ENCODE measurements around the gene MCM6. TPM values are rescaled to one million over a fixed set of nuclear protein-coding genes. Genes with fewer than 3 reads are reported as not detected.
"Not testable (repeated sequence)": the region's sequence is repeated elsewhere in the genome, so short reads cannot be mapped to it uniquely, and the experiment has no call there.

Gene MCM6
- total RNA-seq, 3 donors from 2014 or later: 157 to 197 (median 185) TPM

GRCh38 chr2:135797497-135798274, 78.6 kb downstream of the MCM6 start:
- Mint-ChIP-seq H3K27me3 (ENCODE audit: low read depth) (no peaks in the 10 kb centered on the region), H3K9me3 (peaks cover 10% of the 10 kb centered on the region), H3K4me3 (no peak overlapping the region), H3K4me1 (ENCODE audit: low read depth) (peaks cover 2% of the 10 kb centered on the region), H3K36me3 (ENCODE audit: insufficient read depth) (peaks cover 4% of the 10 kb centered on the region)
- DNase-seq: peak; percentile 76
- peak; percentile 85 to 87 for ATAC-seq

- peaks cover 6% of the 10 kb centered on the region for H3K9me3 Mint-ChIP-seq
- H3K27me3 Mint-ChIP-seq (ENCODE audit: low read depth): no peaks in the 10 kb centered on the region
- no peak for ATAC-seq
- no peak for DNase-seq
- H3K4me3 Mint-ChIP-seq: no peak overlapping the region
- H3K4me1 Mint-ChIP-seq (ENCODE audit: low read depth): peaks cover 4% of the 10 kb centered on the region
- peaks cover 4% of the 10 kb centered on the region for H3K36me3 Mint-ChIP-seq (ENCODE audit: insufficient read depth)
Measured at GRCh38 chr2:135796606-135797005, 79.6 kb downstream of the MCM6 start.

GRCh38 chr2:135795641-135796040, 80.6 kb downstream of the MCM6 start:
- H3K27me3 Mint-ChIP-seq (ENCODE audit: low read depth); H3K4me1 Mint-ChIP-seq (ENCODE audit: low read depth); DNase-seq: not testable (repeated sequence)

DNA sequence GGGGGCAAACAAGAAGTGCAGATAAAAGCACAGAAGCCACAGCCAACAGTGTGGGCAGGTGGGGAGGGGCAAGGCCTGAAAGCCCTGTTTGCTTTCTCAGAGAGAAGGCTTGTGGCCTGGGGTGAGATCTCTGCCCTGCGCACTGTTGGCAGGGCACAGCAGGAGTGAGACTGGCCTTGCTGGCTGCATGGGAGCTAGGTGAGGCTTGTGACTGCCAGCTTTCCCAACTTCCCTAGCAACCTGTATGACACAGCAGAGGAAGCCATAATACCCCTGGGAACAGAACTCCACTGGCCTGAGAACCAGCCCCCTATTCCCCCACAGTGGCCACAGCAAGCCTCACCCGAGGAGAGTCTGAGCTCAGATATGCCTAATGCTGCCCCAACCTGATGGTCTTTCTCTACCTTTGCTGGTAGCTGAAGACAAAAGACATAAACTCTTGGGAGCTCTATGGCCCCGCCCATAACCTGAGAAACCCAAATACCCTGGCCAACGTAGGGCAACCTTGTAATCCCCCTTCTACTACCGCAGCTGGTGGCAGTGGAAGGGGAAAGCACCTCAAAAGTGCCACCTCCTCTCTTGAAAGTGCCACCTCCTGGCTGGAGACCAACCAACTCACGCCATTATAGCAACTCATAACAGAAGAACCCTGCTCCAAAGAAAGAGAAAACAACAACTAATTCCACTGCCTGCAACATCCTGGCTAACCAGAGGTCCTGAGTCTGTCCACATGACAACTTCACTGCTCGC, 83.7 kb downstream of the MCM6 start:
- no peaks in the 10 kb centered on the region for H3K27me3 Mint-ChIP-seq (ENCODE audit: low read depth)

More at GRCh38 chr2:135795641-135796040, 80.6 kb downstream of the MCM6 start:
- H3K4me3 Mint-ChIP-seq; H3K9me3 Mint-ChIP-seq; ATAC-seq; H3K36me3 Mint-ChIP-seq (ENCODE audit: insufficient read depth): not testable (repeated sequence)

DNA sequence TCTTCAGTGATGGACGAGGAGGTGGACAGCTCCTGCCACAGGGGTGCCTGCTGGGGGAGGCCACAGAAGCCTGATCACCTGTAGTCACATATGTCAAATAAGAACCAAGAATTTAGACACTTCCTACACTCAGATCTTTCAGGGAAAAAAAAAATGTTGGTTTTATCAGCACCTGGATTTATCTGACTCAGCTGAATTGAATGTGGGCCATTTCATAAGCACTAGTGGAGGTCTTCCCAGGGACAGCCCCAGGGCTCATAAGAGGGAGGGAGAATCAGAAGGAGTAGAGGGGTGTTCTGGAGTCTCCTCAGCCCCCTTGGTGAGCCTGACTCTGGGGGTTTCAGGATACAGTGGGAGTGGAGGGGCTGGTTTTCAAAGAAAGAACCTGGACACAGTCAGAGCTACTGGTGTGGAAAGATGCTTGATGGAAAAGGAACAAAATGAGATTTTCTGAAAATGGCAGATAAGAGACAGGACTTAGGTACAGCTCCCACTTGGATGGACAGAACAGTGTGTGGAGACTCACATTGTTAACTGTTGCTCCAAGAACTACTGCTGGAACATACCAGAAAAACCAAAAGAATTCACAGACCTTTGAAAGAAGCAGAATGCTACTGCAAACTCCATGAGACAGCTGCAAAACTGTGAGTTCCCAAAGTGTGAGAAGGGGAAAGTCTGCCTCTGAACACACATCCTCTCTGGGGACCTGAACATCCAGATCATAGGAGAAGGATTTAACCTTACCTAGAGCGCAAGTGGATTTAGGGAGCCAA, 84.6 kb downstream of the MCM6 start:
- DNase-seq (no peak), ATAC-seq (no peak)
- H3K27me3 Mint-ChIP-seq (ENCODE audit: low read depth): no peaks in the 10 kb centered on the region
- no peak overlapping the region for H3K4me3 Mint-ChIP-seq
- H3K4me1 Mint-ChIP-seq (ENCODE audit: low read depth): peaks cover 1% of the 10 kb centered on the region
- H3K36me3 Mint-ChIP-seq (ENCODE audit: insufficient read depth): peaks cover 4% of the 10 kb centered on the region
- no peaks in the 10 kb centered on the region for H3K9me3 Mint-ChIP-seq

More for the DNA sequence above, 83.7 kb downstream of the MCM6 start:
- H3K9me3 Mint-ChIP-seq: no peaks in the 10 kb centered on the region
- ATAC-seq: peak; percentile 32 to 47
- no peaks in the 10 kb centered on the region for H3K36me3 Mint-ChIP-seq (ENCODE audit: insufficient read depth)
- H3K4me1 Mint-ChIP-seq (ENCODE audit: low read depth): peaks cover 4% of the 10 kb centered on the region
- H3K4me3 Mint-ChIP-seq: no peak overlapping the region
- no peak for DNase-seq

DNA sequence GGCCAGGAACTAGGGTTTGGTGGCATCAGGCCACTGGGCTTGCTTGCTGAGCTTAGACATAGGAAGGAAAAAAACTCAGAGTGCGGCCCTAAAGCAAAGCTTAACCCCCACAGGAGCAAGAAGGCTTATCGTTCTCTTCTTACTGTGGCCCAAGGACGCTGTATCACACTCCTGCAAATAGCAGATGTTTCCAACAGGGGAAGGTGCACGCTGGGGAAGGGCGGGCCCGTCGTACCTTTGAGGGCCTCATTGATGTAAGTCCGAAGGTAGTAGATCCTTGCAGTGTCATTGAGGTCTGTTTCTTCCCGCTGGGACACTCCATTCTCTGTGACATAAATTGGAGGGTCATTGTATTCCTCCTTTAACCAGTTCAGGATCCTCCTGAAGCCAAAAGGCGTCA, 85.8 kb downstream of the MCM6 start:
- Mint-ChIP-seq H3K27me3 (ENCODE audit: low read depth) (no peaks in the 10 kb centered on the region), H3K4me3 (no peak overlapping the region), H3K36me3 (ENCODE audit: insufficient read depth) (peaks cover 10% of the 10 kb centered on the region), H3K4me1 (ENCODE audit: low read depth) (peaks cover 1% of the 10 kb centered on the region), H3K9me3 (no peaks in the 10 kb centered on the region)
- ATAC-seq (no peak), DNase-seq (no peak)

Other genes with a start within 250 kb of the MCM6 start
- 10 to 100 TPM; 78.2 to 91.1 (median 80.5) TPM for gene UBXN4, start 134.6 kb downstream of the MCM6 start, total RNA-seq
- under 1 TPM; 0.05 to 0.21 (median 0.10) TPM for gene LCT, start 39.3 kb downstream of the MCM6 start, total RNA-seq
- gene DARS1, start 109.2 kb upstream of the MCM6 start, total RNA-seq: 100 to 1,000 TPM in 2 of 3 donors, 10 to 100 TPM in 1; 97.8 to 107 (median 103) TPM
- 10 to 100 TPM; 17.6 to 28.5 (median 24.0) TPM for gene CXCR4, start 241.7 kb upstream of the MCM6 start, total RNA-seq

All from activated T-cell treated with anti-CD3 and anti-CD28 coated beads, Interleukin-2, amount 50 U/mL, for 4 hours (primary cell).